ENCODE data around the gene IGFLR1.

DNA sequence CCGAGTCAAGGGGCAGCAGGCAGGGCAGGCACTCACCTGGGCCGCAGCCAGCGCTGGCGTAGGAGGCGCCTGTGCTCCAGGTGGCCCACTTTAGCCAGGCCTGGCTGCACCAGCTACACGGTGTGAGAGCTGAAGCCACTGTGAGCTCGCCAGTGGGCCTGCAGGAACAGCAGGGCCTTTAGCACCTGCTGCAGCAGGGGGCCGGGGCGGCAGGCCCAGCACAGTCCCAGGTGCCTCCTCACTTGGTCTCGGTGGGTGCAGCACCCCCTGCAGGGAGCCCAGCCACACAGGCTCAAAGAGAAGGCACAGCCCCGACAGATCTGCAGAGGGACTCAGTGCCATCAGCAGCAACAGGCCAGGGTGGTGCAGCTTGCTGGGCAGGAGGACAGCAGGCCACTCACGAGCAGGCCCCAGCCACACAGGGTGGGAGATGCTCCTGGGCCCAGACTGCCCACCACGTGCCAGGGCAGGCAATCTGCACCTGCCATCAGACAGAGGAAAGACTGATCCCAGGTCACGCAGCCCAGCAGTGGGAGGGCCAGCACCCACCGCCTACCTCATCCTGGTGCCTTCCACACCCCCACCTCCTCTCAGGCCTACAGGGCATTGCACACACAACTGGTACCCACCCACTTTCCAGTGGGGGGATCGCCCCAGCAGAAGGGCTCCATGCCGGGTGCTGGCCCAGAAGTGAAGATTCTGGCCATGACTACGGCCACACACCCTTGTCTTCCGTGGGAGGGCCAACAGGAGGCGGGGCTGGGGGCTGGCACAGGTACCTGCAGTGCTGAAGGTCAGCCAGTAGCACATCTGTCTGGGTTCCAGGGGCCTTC lies 48.9 kb upstream of the IGFLR1 start:
- TF ChIP-seq, protein P1, sequence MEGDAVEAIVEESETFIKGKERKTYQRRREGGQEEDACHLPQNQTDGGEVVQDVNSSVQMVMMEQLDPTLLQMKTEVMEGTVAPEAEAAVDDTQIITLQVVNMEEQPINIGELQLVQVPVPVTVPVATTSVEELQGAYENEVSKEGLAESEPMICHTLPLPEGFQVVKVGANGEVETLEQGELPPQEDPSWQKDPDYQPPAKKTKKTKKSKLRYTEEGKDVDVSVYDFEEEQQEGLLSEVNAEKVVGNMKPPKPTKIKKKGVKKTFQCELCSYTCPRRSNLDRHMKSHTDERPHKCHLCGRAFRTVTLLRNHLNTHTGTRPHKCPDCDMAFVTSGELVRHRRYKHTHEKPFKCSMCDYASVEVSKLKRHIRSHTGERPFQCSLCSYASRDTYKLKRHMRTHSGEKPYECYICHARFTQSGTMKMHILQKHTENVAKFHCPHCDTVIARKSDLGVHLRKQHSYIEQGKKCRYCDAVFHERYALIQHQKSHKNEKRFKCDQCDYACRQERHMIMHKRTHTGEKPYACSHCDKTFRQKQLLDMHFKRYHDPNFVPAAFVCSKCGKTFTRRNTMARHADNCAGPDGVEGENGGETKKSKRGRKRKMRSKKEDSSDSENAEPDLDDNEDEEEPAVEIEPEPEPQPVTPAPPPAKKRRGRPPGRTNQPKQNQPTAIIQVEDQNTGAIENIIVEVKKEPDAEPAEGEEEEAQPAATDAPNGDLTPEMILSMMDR (IDR thresholded peaks at IDR 0.05), result no peak
- TF ChIP-seq POLR2A (IDR thresholded peaks at IDR 0.05), result no peak
